ENCODE measurements around the gene CILP2.

The CILP2 gene

GRCh38 chr19:19554074-19555023, 16.3 kb downstream of the CILP2 start:
- no peak for TF ChIP-seq TAF1 (IDR thresholded peaks at IDR 0.05; ENCODE audit: borderline replicate concordance, insufficient read depth, low read length)
- TF ChIP-seq REST (IDR thresholded peaks at IDR 0.05; ENCODE audit: insufficient read depth in 1 of 2, low read depth in 2 of 2, low read length in 2 of 2) = no peak
- no peak for TF ChIP-seq POLR2AphosphoS5 (IDR thresholded peaks at IDR 0.05; ENCODE audit: low read depth, low read length)
- TF ChIP-seq FOXP2 (optimal IDR thresholded peaks at IDR 0.05; ENCODE audit: borderline replicate concordance, extremely low read depth, extremely low read length, insufficient read depth) = no peak
- TF ChIP-seq SIN3A (IDR thresholded peaks at IDR 0.05; ENCODE audit: borderline replicate concordance, insufficient read depth, low read length) = no peak

- TF ChIP-seq POLR2AphosphoS5 (IDR thresholded peaks at IDR 0.05; ENCODE audit: low read depth, low read length) = no peak
- TF ChIP-seq SIN3A (IDR thresholded peaks at IDR 0.05; ENCODE audit: borderline replicate concordance, insufficient read depth, low read length) = no peak
- no peak for TF ChIP-seq REST (IDR thresholded peaks at IDR 0.05; ENCODE audit: insufficient read depth in 1 of 2, low read depth in 2 of 2, low read length in 2 of 2)
- no peak for TF ChIP-seq FOXP2 (optimal IDR thresholded peaks at IDR 0.05; ENCODE audit: borderline replicate concordance, extremely low read depth, extremely low read length, insufficient read depth)
- no peak for TF ChIP-seq TAF1 (IDR thresholded peaks at IDR 0.05; ENCODE audit: borderline replicate concordance, insufficient read depth, low read length)
Observed at GRCh38 chr19:19558055-19558454, 20.0 kb downstream of the CILP2 start.

GRCh38 chr19:19558636-19559035, 20.6 kb downstream of the CILP2 start:
- TF ChIP-seq REST (IDR thresholded peaks at IDR 0.05; ENCODE audit: insufficient read depth in 1 of 2, low read depth in 2 of 2, low read length in 2 of 2) = no peak
- no peak for TF ChIP-seq SIN3A (IDR thresholded peaks at IDR 0.05; ENCODE audit: borderline replicate concordance, insufficient read depth, low read length)
- TF ChIP-seq TAF1 (IDR thresholded peaks at IDR 0.05; ENCODE audit: borderline replicate concordance, insufficient read depth, low read length) = no peak
- no peak for TF ChIP-seq POLR2AphosphoS5 (IDR thresholded peaks at IDR 0.05; ENCODE audit: low read depth, low read length)
- TF ChIP-seq FOXP2 (optimal IDR thresholded peaks at IDR 0.05; ENCODE audit: borderline replicate concordance, extremely low read depth, extremely low read length, insufficient read depth) = no peak

GRCh38 chr19:19559931-19560330, 21.9 kb downstream of the CILP2 start:
- TF ChIP-seq POLR2AphosphoS5 (IDR thresholded peaks at IDR 0.05; ENCODE audit: low read depth, low read length) (no peak), TAF1 (IDR thresholded peaks at IDR 0.05; ENCODE audit: borderline replicate concordance, insufficient read depth, low read length) (no peak), SIN3A (IDR thresholded peaks at IDR 0.05; ENCODE audit: borderline replicate concordance, insufficient read depth, low read length) (no peak), FOXP2 (optimal IDR thresholded peaks at IDR 0.05; ENCODE audit: borderline replicate concordance, extremely low read depth, extremely low read length, insufficient read depth) (no peak), REST (IDR thresholded peaks at IDR 0.05; ENCODE audit: insufficient read depth in 1 of 2, low read depth in 2 of 2, low read length in 2 of 2) (no peak)
